Omental fat pad (tissue), 4 donors: ENCODE data around the gene OGDHL. TPM values are rescaled to one million over a fixed set of nuclear protein-coding genes. Genes with fewer than 3 reads are reported as not detected.

Source experiments
- ATAC-seq: fragments of 150-250 bp; one replicate; pipeline ENCODE4 v1.9.1; 2016; ENCODE audit warnings: mild to moderate bottlenecking, moderate library complexity; ENCODE audit not compliant: low FRiP score
- DNase-seq: peaks from one replicate; pipeline ENCODE4 v3.0.0-alpha.2; 2019; ENCODE audit warnings: low spot score
- total RNA-seq, 4 donors: library from RNA; depleted of rRNA; stranded (reverse); fragments of >200 nt; gene quantifications; one replicate each; pipeline ENCODE4 v1.1.0, GENCODE V29; 2016
- TF ChIP-seq, protein P1 (sequence below), 3 donors: fragments of 450-650 bp; IDR thresholded peaks; one replicate each; pipeline ENCODE4 v1.5.1; 2016 to 2017; ENCODE audit warnings: antibody characterized with exemption in 3 of 3, mild to moderate bottlenecking in 3 of 3, moderate library complexity in 2 of 3

OGDHL gene
- total RNA-seq, 4 donors from 2014 or later, result 0.65 to 1.2 TPM; not detected in 2

- DNase-seq, result no peak
- ATAC-seq, result no peak
- TF ChIP-seq, protein P1, sequence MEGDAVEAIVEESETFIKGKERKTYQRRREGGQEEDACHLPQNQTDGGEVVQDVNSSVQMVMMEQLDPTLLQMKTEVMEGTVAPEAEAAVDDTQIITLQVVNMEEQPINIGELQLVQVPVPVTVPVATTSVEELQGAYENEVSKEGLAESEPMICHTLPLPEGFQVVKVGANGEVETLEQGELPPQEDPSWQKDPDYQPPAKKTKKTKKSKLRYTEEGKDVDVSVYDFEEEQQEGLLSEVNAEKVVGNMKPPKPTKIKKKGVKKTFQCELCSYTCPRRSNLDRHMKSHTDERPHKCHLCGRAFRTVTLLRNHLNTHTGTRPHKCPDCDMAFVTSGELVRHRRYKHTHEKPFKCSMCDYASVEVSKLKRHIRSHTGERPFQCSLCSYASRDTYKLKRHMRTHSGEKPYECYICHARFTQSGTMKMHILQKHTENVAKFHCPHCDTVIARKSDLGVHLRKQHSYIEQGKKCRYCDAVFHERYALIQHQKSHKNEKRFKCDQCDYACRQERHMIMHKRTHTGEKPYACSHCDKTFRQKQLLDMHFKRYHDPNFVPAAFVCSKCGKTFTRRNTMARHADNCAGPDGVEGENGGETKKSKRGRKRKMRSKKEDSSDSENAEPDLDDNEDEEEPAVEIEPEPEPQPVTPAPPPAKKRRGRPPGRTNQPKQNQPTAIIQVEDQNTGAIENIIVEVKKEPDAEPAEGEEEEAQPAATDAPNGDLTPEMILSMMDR (IDR thresholded peaks at IDR 0.05), result no peak
Measured at GRCh38 chr10:49694466-49694865, 67.7 kb downstream of the OGDHL start.

GRCh38 chr10:49691588-49691987 lies 70.5 kb downstream of the OGDHL start:
- DNase-seq (no peak), ATAC-seq (no peak)
- TF ChIP-seq, protein P1 (IDR thresholded peaks at IDR 0.05), result no peak

- TF ChIP-seq, protein P1 (IDR thresholded peaks at IDR 0.05), result no peak
- DNase-seq (no peak), ATAC-seq (no peak)
Measured at GRCh38 chr10:49690698-49691356, 71.3 kb downstream of the OGDHL start.

- TF ChIP-seq, protein P1 (IDR thresholded peaks at IDR 0.05), result no peak
- DNase-seq, result no peak
- ATAC-seq, result no peak
Measured at GRCh38 chr10:49689882-49690510, 72.1 kb downstream of the OGDHL start.

DNA sequence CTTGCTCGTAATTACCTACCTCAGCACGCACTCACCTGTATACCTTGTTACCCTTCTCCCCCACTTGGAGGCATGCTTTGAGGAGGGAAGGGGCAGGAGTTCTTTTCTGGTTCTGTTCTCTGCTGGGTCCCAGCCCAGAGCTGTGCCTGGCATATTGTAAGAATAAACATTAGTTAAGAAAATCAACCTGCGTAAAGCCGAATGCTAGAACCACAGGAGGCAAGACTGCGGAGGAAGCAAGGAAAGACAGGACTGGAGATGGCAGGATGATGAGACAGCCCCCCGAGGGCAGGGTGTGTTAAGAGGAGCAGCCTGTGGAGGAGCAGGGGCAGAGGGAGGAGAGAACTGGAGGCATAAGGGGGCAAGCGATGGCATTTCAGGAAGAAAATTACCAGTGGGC lies 73.2 kb downstream of the OGDHL start:
- DNase-seq (no peak), ATAC-seq (no peak)
- TF ChIP-seq, protein P1 (IDR thresholded peaks at IDR 0.05), result no peak

DNA sequence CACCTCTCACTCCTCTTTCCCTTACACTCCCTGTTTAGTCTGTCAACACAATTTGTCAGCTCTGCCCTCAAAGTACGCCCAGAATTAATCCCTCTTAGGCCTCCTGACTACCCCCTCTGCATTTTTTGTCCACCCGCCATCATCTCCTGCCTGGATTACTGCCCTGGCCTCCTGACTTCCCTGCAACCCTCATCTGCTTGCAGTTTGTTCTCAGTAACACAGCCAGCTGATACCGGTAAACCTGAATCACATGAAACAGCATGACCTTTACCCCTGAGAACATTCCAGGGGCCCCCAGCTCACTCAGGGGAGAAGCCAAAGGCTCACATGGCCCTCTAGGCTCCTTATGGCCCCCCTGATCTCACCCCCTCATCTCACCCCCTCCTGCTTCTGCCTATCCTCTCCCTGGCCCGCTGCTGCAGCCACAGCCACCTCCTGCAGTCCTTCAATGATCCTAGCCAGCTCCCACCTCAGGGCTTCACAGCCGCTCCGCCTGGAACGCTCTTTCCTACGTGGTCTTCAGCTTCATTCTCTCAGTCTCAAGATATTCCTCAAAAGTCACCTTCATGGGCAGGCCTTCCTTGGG lies 73.8 kb downstream of the OGDHL start:
- DNase-seq, result no peak
- TF ChIP-seq, protein P1 (IDR thresholded peaks at IDR 0.05), result no peak
- ATAC-seq, result no peak
